Stimulated activated CD4-positive, alpha-beta T cell treated with anti-CD3 and anti-CD28 coated beads, Interleukin-2, amount 100 ng/mL, for 48 hours (primary cell): ENCODE data around the gene GALNT5.

Source experiments
- DNase-seq, 2 donors: peaks; one replicate each; pipeline ENCODE4 v3.0.0-alpha.2; 2020

GALNT5 gene

DNA sequence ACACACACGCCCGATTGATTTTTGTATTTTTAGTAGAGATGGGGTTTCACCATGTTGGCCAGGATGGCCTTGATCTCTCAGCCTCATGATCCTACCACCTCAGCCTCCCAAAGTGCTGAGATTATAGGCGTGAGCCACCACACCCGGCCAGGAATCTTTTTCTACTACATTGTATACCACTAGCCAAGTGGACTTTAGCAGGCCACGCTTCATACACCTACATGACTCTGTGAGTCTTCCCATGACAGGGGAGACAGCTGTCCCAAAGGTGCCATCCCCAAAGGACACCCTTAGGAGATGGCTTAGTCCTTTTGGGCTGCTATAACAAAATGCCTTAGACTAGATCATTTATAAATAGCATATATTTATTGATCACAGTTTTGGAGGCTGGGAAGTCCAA is 35.3 kb downstream of the GALNT5 start:
- no peak for DNase-seq

DNA sequence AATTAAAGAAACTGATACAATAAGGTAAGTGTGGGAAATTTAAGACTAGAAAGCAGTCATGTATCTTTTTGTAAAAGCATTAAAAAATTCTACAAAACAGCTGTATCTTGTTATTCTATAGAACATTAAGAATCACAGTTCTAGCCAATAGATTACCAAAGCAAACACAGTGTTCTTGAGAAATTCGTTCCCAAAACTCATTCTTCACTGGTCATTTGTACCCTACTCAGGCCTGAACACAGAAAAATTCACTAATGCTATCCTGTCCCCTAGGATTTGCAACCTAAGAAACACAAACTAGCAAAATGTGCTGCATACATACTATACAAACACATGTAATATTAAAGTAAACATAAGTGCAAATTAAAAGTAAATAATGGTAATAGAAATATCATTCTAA is 39.0 kb downstream of the GALNT5 start:
- no peak for DNase-seq

DNA sequence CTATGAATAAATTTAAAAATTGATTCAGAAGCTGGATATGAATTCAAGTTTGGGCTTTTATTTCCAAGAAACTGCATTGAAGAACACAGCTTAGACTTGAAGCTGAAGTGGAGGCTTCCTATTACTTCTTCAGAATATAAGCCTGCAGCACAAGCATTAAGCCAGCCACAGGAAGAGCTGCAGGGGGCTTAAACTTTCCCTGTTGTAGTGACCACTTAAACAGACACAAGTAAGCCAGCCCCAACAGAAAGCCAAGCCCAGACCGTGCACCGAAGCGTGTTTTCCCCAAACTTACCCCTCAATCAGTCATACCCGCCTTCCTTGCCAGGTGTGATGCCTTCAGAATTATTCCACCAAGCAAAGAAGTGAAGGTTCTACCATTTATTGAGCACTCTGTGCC is 39.5 kb downstream of the GALNT5 start:
- no peak for DNase-seq

DNA sequence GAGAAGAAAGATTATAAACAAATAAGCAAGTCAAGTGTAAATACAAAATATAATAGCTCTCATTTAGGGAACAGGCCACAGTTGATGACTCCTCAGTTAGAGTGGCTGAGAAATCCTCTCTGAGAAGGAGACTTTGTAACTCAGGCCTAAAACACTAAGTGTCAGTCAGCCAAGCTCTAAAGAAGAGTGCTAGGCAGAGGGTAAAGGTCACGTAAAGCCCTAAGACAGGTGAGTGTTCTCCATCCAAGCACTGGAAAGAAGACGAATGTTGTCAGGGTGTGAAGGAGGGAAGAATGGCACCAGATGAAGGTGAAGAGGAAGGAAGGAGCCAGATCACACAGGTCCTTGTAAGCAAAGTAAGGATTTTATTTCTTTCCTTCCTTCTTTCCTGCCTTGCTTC is 43.8 kb downstream of the GALNT5 start:
- DNase-seq: no peak

DNA sequence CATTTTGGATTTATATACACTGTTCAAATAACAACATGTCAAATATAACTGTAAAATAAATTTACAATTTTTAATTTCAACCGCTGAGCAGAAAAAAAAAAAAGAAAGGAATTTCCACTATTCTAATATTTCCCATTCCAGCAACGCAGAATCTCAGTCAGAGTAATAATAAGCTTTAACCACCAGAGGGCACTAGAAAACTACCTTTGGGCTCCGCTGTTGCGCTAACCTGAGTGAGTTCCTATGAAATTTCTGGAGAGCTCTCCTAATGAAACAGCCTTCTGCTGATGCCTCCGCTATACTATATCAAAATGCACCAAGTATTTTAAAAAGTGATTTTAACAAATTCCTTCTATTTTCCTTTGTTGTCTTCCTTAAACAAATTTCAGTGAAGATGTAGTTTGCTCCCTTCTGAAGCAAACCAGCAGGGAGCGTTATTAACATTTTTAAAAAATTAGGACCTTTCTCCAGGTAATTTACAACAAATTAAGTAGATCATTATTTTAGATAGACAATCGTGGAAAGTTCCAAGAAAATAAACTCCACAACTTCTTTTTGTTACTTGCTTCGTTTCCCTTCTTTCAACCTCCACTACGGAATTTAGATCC is 45.1 kb downstream of the GALNT5 start:
- peak in 1 of 2 donors; percentile 10 for DNase-seq

DNA sequence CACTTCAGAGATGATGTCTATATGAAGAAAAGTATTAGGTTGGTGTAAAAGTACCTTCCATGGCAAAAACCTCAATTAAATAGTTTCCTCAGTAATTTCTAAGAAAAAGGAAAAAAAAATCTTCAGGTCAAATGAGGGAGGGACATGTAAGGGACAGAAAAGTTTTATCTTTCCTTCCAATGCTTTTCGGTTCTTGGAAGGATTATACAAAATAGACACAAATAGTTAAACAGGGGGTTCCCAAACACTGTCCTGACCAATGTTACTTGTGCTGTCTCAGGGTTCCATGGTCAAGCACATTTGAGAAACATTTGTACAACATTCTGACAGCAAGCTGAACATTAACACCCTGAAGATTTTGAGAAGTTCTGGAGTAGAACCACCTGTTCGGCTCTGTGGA is 46.1 kb downstream of the GALNT5 start:
- DNase-seq: no peak

DNA sequence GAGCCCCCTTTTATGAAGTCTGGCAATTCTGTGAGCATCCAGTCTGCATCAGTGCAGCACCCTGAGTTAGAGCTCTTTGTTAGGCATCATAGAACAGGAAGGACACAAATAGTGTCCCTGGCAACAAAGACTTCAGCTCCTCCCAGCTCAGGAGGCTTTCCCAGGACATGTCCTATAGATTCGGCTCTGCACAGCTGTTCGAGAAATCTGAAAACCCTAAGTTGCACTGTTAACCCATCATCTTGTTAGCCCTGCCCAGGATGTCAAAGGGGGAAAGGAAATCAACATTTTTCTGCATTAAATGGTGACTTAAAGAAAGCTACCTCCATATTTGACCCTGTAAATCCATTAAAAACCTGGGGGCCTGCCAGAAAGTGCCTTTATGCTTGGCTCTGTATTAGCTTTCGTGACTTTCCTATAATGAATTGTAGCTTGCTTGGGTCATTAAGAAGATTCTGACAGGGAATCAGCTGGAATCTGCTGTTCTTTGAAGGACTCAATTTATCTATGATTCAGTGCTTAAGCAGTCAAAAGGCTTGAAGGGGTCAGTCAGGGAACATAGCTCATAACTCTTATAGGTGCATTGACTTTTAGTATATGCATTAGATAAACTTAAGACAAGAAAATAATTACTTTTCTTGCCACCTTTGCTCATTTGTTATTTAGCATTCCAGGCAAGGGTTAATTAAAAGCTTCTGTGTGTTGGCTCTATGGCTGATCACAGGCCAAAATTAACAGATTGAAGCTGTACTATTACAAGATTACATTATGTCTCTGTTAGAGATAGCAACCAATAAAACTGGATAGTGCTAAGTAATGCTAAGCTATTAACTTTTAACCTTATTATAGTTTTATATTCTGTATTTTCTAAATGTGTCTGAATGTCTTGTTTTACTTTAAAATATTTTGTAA is 47.6 kb downstream of the GALNT5 start:
- no peak for DNase-seq

DNA sequence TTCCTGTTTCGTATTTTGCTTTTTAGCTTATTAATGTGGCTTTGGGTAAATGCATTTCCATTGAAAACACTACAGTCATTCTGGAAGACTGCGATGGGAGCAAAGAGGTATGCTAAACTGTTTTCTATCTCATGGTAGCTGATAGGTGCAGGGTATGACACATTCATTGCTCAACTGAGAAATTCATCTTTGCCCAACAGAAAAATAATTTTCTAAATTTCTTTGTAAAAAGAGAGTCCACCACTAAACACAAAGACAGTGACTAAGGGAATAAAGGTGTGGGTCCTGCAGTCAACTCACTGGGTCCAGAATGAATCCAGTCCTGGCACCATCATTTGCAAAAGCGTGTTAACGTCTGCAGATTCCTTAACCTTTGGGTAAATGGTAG is 48.2 kb downstream of the GALNT5 start:
- DNase-seq: no peak

DNA sequence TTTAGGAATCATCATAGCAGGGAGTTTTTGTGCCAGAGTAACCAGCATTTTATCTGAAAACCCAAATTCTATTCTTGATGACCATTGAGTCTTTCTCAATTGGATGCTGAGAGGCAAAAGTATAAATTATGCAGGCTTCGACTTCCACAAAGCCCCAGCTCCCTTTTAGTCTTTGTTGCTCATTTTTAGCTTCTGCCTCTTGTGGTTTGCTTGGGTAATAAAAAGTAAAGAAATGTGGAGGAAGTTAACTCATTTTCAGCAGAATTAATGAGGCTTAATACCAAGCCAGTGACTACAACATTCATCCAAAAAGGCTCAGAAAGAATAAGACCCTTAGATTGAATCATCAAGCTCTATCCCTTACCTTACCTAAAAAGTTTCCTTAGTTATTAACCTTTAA is 49.5 kb downstream of the GALNT5 start:
- DNase-seq: no peak

DNA sequence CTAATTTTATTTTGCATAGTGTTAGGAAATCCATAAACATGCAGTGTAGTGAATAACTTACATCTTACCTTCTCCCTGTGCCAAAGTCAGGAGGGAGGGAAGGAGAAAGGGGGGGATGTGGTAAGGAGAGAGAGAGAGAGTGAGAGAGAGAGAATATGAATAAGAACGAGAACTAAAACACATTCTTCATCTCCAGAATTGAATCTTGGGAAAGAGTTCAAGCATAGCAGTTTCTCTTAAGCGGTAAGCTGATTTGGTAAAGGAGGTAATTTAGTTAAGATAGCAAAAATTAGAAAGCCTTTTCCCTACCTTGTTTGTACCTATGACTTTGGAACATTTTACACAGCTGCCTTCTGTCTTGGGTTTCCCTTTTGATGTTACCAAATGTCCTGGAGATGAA is 52.4 kb downstream of the GALNT5 start:
- no peak for DNase-seq

DNA sequence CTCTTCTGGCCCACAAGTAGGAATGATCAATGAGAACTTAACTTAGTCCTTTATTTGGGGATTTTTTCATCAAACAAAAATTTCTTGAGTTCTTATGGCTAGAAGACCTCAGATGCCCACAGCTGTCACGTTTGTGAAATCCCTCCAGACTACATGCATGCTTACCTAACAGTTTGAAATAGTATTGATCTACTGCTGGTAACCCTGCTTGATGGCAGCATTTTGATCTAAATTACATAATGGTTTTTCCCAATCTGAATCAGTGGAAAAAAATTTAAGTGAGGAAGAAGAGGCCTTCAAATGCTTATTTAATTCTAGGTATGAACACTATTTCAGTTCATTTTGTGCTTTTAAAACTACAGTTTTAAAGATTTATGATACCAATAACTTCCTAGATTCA is 54.2 kb downstream of the GALNT5 start:
- no peak for DNase-seq

DNA sequence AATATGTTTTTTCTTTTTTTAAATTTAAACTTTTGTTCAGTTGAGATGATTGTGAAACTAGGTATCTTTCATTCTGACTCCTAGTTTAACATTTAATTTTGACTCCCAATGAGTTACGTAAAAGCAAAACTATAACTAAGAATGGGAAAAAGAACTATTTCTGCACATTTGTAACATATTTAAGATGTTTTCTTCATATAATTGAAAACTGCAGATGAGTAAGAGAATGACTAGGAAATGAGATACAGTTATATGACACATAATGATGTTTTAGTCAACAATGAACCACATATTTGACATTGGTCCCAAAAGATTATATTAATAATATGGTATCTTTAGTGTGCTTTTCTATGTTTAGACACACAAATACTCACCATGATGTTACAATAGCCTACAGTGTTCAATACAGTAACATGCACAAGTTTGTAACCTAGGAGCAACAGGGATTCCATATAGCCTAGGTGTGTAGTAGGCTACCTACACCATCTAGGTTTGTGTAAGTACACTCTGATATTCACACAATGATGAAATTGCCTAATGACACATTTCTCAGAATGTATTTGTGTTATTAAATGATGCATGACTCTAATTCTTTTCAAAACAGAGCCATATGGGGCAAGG is 55.5 kb downstream of the GALNT5 start:
- no peak for DNase-seq

DNA sequence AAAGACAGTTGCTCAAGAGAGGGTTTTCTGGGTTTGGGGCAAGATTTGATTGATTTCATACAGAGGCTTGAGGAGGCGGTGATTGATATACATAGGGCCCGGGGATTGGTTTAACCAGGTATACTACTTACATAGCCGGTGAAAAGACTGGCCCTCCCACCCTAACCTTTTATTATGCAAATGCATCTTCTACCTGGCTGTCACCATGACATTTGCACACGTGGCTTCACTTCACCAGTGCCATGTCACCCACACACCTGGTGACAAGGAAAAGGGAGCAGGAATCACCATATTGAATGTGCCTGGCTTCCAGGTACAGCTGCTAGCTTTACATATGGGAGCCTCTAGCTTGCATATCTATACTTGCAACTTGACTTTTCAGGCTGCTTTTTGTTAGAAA is 58.4 kb downstream of the GALNT5 start:
- DNase-seq: no peak

DNA sequence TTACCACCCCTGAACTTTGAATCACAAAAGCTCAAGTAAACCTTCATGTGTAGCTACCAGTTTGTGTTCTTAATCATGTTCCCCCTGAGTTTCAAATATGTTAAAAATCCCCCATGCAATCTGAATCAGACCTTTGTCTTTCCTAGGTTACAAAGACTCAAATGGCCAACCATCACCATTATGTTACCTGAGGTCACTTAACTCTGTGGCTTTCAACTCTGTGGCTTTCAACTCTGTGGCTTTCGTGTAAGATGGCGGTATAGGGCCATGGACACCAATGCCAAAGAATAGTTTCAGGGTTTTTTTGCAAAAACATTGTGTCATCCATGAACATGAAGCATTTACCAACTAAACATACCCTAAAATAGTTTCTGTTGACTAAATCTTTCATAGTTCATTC is 61.4 kb downstream of the GALNT5 start:
- DNase-seq: no peak

DNA sequence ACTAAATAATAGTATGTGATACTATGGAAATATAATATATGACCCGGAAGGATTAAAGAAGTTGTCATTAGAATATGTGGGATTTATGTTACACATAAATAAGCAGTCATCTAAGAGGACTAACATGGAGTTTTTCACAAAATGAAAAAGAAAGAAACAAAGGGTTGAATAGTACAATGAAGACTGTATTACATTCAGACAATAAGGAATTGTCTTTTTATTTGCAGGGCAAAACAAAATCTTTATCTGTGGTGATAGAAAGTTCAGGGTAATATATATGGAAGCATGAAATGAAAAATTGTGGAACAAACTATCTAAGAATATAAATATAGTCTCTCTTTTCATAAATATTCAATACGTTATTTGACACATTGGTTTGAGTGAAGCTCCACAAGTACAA is 62.3 kb downstream of the GALNT5 start:
- no peak for DNase-seq

DNA sequence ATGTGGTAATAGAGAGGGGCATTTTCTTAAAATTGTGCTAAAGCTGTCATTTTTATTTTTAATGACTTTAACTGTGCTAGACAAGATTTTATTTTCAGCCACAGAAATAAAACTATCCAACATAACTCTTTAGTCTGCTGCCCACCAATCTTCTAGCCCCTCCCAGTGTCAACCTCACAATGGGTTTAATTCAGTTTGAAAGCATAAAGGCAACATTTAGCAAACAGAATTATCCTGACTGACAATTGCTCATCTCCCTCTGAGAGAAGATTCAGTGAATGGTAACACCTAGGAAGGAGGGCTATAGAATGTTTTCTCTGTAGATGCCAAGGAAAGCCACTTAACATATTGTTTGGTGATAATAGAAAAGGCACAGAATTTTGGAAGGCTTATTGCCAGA is 62.9 kb downstream of the GALNT5 start:
- no peak for DNase-seq

DNA sequence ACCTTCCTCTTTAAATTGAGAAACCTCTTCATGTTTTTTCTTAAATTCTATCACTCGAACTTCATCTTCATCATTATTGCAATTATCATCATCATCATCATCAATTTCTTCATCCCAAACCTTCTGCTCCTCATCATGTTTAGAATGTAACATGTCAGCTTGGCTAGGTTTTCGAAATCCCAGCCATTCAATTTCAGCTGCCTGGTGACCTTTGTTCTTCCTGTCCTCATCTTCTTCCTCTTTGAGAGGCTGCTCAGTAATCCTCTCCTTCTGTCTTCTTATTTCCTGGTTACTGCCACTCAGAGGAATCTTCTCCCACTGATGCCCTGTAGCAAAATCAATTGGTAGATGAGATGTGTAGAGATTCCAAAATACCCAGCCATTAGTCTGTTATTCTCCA is 64.0 kb downstream of the GALNT5 start:
- DNase-seq: no peak

DNA sequence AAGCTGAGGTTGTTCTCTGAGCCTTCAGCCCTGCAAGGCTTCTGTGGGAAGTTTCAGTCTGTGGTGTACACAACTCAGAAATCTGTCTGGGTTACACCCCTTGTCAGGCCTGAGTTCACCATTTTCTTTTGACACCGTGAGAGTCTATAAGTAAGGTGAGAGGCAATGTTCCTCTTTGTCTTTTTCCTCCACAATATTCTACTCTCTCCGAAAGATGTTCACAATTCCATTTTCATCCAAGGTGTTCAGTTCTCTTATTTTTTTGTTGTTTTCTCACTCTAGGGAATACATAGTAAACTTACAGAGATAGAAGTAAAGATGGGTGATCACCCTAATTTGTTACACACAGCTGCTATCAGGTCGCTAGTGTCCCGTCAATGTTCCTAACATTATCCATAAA is 64.9 kb downstream of the GALNT5 start:
- DNase-seq: no peak

DNA sequence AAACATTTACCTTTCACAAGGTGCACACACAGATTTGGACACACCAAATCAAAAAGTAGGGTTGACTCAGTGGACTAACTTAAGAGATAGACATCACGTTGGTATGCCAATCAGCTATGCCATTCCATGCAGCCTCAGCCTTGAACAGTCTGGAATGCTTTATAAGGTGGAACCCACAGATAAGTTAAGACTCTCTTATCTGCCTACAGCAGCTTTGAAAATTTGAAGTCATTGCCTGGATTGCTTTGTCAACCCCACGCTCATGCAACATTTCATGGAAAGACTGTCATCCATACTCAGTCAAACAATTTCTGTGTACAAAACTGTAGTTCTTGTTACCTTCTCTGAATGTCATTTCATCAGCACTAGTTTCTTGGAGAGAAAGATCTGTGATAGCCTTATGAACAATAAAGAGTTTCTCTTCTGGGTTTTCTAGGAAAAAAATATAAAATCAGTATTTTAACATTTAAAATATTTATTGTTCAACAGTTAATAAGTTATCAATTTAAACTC is 66.9 kb downstream of the GALNT5 start:
- no peak for DNase-seq

DNA sequence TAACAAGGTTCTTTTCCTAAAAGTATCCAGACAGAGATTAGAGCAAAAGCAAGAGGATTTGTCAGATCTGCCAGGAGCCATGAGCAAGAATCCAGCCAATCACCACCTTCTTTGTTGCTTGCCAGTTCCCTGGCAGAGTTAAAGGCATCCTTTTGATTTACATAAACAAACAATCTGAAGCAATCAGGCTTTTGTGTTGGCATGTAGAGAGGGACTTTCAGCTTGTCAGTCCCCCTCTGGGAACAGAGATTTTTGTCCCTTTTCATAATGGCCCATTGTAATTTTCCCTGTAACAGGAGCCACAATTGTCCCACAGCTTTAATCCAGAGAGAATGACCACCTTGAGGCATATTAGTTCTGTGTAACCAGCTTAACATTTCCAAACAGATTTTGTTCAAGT is 68.3 kb downstream of the GALNT5 start, which contains the start of gene ERMN:
Gene ERMN, minus strand, starts transcription at position 39 of the 400 bp plus-strand sequence. CDS start 182 bp downstream, outside the sequence.
- no peak for DNase-seq

DNA sequence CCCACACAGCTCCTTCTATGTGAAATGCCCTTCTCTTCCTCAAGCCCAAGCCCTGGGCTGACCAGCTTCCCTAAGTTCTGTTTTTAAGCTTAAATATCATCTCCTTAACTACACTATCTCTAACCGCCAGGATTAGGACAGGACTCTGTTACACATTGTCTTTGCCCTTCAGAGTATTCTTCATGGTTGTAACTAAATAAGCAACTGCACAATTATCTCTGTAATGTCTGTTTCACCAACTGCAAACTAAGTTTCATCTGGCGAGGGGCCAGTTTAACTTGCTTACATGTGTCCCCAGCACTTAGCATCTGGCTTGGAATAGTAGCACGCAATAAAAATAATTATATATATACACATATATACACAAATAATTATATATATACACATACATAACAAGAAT is 69.2 kb downstream of the GALNT5 start:
- no peak for DNase-seq

DNA sequence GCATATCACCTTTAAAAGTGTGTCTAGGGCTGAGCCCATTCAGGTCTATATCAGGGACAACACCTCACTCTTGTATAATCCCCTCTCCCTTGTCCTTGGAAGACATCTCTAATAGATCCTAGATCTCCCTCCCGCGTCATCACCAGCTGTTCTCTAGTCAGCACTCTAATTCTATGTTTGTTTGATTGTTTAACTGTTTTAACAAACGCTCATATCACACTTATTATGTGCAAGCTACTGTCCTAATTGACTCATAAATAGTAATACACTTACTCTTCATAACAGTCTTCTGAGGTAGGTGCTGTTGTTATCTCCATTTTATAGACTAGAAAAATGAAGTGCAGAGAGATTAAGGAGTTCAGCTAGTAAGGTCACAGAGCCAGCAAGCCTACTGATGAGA is 69.7 kb downstream of the GALNT5 start:
- DNase-seq: no peak

DNA sequence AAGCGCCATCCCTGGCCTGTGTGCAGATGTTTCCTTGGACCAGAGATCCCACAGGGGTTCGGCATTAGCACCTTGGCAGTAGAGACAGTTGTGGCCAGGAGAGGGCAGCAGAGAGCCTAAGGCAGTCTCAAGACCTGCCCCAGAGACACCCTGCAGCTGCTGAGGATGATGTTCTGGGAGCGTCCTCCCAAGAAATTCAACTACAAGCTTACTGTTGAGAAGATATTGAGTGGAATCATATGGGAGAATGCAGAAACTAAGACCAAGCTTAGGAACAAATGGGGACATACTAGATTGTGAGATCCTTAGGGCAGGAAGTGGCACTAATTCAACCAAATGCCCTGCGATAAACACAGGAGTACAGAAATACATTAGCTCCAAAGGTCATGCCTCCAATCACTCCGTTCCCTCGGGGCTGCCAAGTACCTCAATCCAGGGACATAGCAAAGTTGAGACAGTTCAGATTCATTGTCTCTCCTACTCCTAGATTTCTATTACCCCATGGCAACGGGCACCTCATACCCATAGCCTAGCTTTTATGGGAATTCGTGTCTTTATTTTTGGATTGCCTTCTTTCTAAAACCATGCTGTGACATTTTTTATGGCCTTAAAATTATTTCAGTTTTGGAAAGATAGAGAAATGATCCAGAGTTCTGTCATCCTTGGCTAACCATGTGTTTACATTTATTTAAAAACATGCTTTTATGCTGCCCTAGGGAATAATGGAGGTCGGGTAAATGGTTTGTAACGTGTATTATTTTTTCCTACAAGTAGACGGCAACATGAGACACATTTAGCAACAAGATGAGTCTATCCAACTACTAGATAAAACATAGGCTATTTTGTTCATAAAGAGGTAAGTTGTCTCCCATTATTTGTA is 70.4 kb downstream of the GALNT5 start:
- DNase-seq: peak; percentile 93
